Suprapubic skin (tissue), 4 donors: ENCODE results near the gene ZNF184. TPM values are rescaled to one million over a fixed set of nuclear protein-coding genes. Genes with fewer than 3 reads are reported as not detected.

Experiments used
- DNase-seq, 2 donors: peaks; one replicate each; pipeline ENCODE4 v3.0.0-alpha.2; 2019; ENCODE audit warnings: low spot score in 2 of 2
- H3K27ac ChIP-seq: fragments of 200-600 bp; sonication (generic); one replicate; pipeline ENCODE4 v1.5.1; 2019
- H3K27me3 ChIP-seq: fragments of 200-600 bp; sonication (generic); one replicate; pipeline ENCODE4 v1.5.1; 2019
- H3K36me3 ChIP-seq: fragments of 200-600 bp; sonication (generic); one replicate; pipeline ENCODE4 v1.5.1; 2019
- H3K4me1 ChIP-seq: fragments of 200-600 bp; sonication (generic); one replicate; pipeline ENCODE4 v1.5.1; 2019
- H3K4me3 ChIP-seq: fragments of 200-600 bp; sonication (generic); one replicate; pipeline ENCODE4 v1.5.1; 2019; ENCODE audit warnings: mild to moderate bottlenecking
- H3K9me3 ChIP-seq: fragments of 200-600 bp; sonication (generic); one replicate; pipeline ENCODE4 v1.5.1; 2019
- EP300 ChIP-seq: sonication (generic); formaldehyde crosslinking; IDR thresholded peaks from one replicate; pipeline ENCODE4 v1.6.1; 2017; ENCODE audit warnings: antibody characterized with exemption
- POLR2A ChIP-seq, 2 donors: fragments of 450-650 bp; IDR thresholded peaks; one replicate each; pipeline ENCODE4 v1.6.1; 2017; ENCODE audit warnings: antibody characterized with exemption in 2 of 2, mild to moderate bottlenecking in 2 of 2, moderate library complexity in 2 of 2
- POLR2AphosphoS5 ChIP-seq, 3 donors: sonication (generic); formaldehyde crosslinking; IDR thresholded peaks; one replicate each; pipeline ENCODE4 v1.6.1; 2017; ENCODE audit warnings: antibody characterized with exemption in 3 of 3
- WGBS: methylation state at CpG from one replicate; pipeline ENCODE4 v1.1.5; 2018; 5-methylcytosine and 5-hydroxymethylcytosine counted together
- total RNA-seq, 4 donors: library from RNA; depleted of rRNA; stranded (reverse); fragments of >200 nt; gene quantifications; one replicate each; pipeline ENCODE4 v1.1.0, GENCODE V29; 2016
- TF ChIP-seq, protein P1 (sequence below), 2 donors: fragments of 200-600 bp in 1 of 2; fragments of 450-650 bp in 1 of 2; sonication (generic) in 1 of 2; IDR thresholded peaks; one replicate each; pipeline ENCODE4 v1.5.1; 2016 to 2019; ENCODE audit warnings: antibody characterized with exemption in 2 of 2, mild to moderate bottlenecking in 1 of 2, moderate library complexity in 1 of 2

ZNF184 gene
- total RNA-seq, 4 donors from 2014 or later, result 6.3 to 14.2 (median 10.5) TPM

DNA sequence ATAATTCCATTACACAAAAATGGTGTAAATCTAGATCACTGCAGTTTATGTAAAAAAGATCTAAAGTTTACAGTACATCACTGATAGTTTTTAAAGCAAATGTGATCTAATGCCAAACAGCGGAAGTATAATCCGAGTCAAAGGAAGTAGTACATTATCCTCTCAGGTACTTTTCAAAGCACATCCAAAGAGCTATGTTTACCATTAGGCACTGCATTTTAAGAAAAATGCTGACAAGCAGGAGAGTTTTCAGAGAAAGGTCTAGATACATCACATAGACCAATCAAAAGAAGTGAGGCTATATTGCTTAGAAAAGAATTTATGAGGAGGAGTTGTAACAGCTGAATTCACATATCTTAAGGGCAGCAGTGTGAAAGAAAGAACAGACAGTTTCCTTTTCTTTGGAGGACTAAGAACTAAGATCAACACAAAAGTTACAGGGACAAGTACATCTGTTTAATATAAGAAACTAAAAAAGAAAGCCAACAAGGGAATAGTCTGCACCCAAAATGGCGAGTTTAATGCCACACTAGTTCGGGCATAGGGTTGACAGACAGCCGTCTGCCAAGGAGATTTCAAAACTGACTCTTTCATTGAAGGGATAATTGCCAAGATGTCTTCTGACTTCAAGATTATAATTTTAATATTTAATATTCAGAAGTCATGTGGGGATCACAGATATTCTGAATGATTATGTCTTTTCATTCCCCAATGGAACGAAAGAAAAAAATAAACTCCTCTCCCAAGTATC is 1.4 kb downstream of the ZNF184 start:
- H3K4me1 ChIP-seq, result peaks cover 23% of the 10 kb centered on the region
- peaks cover 18% of the 10 kb centered on the region for H3K36me3 ChIP-seq
- WGBS, result 39% methylated on average over 6 of the region's 6 CpGs
- DNase-seq, result no peak
- peak overlapping the region; percentile 90 for H3K4me3 ChIP-seq
- no peaks in the 10 kb centered on the region for H3K9me3 ChIP-seq
- H3K27me3 ChIP-seq, result no peaks in the 10 kb centered on the region
- H3K27ac ChIP-seq, result no peak overlapping the region
- no peak for TF ChIP-seq EP300
- TF ChIP-seq POLR2A (IDR thresholded peaks at IDR 0.05), result no peak
- TF ChIP-seq, protein P1, sequence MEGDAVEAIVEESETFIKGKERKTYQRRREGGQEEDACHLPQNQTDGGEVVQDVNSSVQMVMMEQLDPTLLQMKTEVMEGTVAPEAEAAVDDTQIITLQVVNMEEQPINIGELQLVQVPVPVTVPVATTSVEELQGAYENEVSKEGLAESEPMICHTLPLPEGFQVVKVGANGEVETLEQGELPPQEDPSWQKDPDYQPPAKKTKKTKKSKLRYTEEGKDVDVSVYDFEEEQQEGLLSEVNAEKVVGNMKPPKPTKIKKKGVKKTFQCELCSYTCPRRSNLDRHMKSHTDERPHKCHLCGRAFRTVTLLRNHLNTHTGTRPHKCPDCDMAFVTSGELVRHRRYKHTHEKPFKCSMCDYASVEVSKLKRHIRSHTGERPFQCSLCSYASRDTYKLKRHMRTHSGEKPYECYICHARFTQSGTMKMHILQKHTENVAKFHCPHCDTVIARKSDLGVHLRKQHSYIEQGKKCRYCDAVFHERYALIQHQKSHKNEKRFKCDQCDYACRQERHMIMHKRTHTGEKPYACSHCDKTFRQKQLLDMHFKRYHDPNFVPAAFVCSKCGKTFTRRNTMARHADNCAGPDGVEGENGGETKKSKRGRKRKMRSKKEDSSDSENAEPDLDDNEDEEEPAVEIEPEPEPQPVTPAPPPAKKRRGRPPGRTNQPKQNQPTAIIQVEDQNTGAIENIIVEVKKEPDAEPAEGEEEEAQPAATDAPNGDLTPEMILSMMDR (IDR thresholded peaks at IDR 0.05), result no peak
- no peak for TF ChIP-seq POLR2AphosphoS5 (IDR thresholded peaks at IDR 0.05)

DNA sequence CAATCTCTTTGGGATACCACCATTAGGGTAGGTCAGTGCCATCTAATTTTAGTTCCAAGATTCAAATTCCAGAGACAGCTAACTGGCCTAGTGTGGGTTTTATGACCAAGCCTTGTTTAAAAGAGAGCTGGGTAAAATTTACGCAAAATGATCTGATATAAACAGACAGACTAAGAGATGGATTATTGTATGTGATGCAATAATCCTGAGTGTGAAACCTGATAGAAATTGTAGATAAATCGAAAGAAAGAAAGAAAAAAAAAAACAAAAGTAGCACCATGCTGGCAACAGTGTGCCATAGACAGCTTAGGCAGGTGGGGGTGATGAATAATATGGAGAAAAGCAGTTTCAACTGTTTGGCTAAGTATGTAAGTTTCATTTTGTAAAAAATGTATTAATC is 2.9 kb downstream of the ZNF184 start:
- peaks cover 23% of the 10 kb centered on the region for H3K4me1 ChIP-seq
- H3K27ac ChIP-seq, result no peak overlapping the region
- DNase-seq, result no peak
- H3K9me3 ChIP-seq, result no peaks in the 10 kb centered on the region
- 89% methylated on average over 2 of the region's 2 CpGs for WGBS
- no peak overlapping the region for H3K4me3 ChIP-seq
- peaks cover 29% of the 10 kb centered on the region for H3K36me3 ChIP-seq
- TF ChIP-seq EP300, result no peak
- no peak for TF ChIP-seq POLR2AphosphoS5 (IDR thresholded peaks at IDR 0.05)
- TF ChIP-seq POLR2A (IDR thresholded peaks at IDR 0.05), result no peak
- TF ChIP-seq, protein P1 (IDR thresholded peaks at IDR 0.05), result no peak
- no peaks in the 10 kb centered on the region for H3K27me3 ChIP-seq

DNA sequence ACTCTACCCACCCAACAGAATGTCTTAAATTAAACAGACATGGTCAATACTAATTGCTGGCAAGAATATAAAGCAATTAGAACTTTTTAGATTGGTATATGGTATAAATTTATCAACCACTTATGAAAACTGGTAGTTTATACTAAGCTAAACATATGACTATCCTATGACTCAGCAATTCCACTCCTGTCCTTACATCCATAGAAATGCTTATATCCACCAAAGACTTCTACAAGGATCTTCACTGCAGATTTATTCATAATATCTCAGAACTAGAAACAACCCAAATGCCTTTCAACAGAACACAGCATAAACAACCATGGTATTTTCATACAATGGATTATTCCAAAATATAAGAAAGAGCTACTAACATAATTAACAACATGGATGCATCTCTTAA is 4.6 kb downstream of the ZNF184 start:
- H3K9me3 ChIP-seq, result no peaks in the 10 kb centered on the region
- peaks cover 38% of the 10 kb centered on the region for H3K36me3 ChIP-seq
- TF ChIP-seq, protein P1 (IDR thresholded peaks at IDR 0.05), result no peak
- TF ChIP-seq POLR2AphosphoS5 (IDR thresholded peaks at IDR 0.05) (no peak), POLR2A (IDR thresholded peaks at IDR 0.05) (no peak), EP300 (no peak)
- no peak for DNase-seq
- no peak overlapping the region for H3K27ac ChIP-seq
- no peaks in the 10 kb centered on the region for H3K27me3 ChIP-seq
- H3K4me1 ChIP-seq, result peaks cover 20% of the 10 kb centered on the region
- H3K4me3 ChIP-seq, result no peak overlapping the region

DNA sequence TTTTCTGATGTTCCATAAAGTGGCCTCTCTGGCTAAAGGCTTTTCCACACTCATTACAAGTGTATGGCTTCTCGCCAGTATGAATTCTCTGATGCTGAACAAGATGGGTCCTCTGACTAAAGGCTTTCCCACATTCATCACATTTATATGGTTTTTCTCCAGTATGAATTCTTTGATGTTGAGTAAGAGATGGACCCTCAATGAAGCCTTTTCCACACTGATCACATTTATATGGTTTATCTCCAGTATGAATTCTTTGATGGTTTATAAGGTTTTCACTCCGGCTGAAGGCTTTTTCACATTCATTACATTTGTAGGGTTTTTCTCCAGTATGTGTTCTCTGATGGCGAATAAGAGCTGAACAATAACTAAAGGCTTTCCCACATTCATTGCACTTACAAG is 20.4 kb downstream of the ZNF184 start:
- Histone ChIP-seq H3K27me3 (no peaks in the 10 kb centered on the region), H3K36me3 (peaks cover 66% of the 10 kb centered on the region), H3K27ac (no peak overlapping the region), H3K9me3 (peaks cover 76% of the 10 kb centered on the region), H3K4me1 (no peaks in the 10 kb centered on the region), H3K4me3 (no peak overlapping the region)
- 100% methylated on average over 3 of the region's 3 CpGs for WGBS
- DNase-seq, result no peak
- TF ChIP-seq POLR2AphosphoS5 (IDR thresholded peaks at IDR 0.05) (no peak), POLR2A (IDR thresholded peaks at IDR 0.05) (no peak), EP300 (no peak)
- TF ChIP-seq, protein P1 (IDR thresholded peaks at IDR 0.05), result no peak

DNA sequence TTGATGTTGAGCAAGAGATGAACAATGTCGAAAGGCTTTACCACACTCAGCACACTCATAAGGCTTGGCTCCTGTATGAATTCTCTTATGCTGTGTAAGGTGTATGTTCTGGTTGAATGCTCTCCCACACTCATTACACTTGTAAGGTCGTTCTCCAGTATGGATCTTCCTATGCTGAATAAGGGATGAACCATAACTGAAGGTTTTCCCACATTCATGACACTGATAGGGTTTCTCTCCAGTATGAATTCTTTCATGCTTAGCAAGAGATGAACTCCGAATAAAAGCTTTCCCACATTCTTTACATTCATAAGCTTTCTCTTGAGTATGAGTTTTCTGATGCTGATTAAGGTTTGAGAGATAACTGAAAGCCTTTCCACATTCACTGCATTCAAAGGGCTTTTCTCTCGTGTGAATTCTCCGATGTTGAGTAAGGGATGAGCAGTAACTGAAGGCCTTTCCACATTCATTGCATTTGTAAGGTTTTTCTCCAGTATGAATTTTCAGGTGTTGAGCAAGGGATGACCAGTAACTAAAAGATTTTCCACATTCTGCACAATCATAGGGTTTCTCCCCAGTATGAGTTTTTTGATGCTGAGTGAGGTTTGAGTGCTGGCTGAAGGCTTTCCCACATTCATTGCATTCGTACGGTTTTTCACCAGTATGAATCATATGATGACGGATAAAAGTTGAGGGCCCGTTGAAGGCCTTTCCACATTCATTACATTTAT is 21.1 kb downstream of the ZNF184 start:
- Histone ChIP-seq H3K9me3 (peaks cover 72% of the 10 kb centered on the region), H3K36me3 (peaks cover 59% of the 10 kb centered on the region)
- WGBS, result 98% methylated on average over 9 of the region's 9 CpGs

More for the DNA sequence above, 21.1 kb downstream of the ZNF184 start:
- DNase-seq, result no peak
- Histone ChIP-seq H3K27ac (no peak overlapping the region), H3K27me3 (no peaks in the 10 kb centered on the region), H3K4me1 (no peaks in the 10 kb centered on the region), H3K4me3 (no peak overlapping the region)
- TF ChIP-seq POLR2A (IDR thresholded peaks at IDR 0.05) (no peak), EP300 (no peak), POLR2AphosphoS5 (IDR thresholded peaks at IDR 0.05) (no peak)
- TF ChIP-seq, protein P1 (IDR thresholded peaks at IDR 0.05), result no peak
